ENCODE measurements around the gene RHBDD1.

RHBDD1 gene

DNA sequence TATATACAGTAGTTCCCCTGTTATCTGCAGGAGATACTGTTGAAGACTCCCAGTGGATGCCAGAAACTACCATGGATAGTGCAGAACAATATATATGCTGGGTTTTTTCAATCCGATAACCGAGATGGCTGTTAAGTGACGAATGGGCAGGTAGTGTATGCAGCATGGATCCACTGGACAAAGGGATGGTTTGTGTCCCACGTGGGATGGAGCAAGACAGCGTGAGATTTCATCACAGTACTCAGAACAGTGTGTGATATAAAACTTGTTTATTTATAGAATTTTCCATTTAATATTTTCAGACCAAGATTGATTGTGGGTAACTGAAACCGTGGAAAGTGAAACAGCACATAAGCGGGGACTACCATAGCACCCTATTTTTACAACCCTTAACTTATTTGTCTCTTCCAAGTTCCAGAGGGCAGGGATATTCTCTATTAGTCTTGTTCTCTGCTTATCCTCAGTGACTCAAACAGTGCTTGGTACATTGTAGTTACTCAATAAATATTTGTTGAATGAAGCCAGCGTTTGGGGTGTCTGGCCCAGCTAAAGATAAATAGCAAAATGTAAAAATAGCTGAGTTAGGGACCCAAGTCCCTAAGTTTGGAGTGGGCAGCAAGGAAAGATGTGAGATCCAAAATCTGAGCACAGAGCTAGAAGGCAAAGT is 50.0 kb downstream of the RHBDD1 start:
- no peak for DNase-seq (ENCODE audit: low read depth in 2 of 2)

DNA sequence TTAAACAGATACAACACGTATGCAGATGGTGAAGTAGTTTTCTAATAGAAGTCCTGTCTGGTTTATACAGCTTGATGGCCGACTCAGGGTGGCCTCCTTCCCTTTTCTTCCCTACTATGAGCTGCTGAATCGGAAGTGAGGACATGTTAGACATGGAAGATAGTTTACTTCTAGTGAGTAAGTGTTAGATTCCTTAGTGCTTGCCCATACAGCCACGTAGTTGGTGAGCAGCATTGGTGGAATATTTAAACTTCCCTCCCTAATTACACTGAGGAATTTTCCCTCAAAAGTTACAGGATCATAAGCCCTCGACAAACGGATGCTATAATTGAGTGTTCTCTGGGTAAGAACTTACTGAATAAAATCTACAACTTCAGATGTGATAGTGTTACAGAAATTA is 52.1 kb downstream of the RHBDD1 start:
- peak; percentile 54 to 57 for DNase-seq (ENCODE audit: low read depth in 2 of 2)

- DNase-seq (ENCODE audit: low read depth in 2 of 2), result no peak
Observed at GRCh38 chr2:226888378-226888965, 52.6 kb downstream of the RHBDD1 start.

DNA sequence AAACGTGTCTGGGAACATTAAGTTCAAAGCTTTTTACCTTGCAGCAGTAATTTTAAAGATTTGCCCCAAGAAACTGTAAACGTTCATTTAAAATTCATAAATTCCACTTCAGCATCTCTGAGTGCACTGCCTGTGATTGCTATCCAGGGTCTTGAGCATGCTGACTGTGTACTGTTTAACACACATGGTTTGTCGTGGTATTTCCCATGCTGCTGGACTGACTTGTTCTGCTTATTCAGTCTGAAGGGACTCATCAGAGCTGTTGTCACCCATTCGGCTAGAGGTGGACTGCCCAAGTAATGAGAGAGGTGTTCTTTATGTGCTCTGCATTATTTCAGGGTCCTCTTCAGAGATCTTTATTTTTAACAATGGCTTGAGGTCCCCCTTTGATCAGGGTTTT is 53.1 kb downstream of the RHBDD1 start:
- DNase-seq (ENCODE audit: low read depth in 2 of 2), result no peak

GRCh38 chr2:226890286-226890685 is 54.4 kb downstream of the RHBDD1 start:
- no peak for DNase-seq (ENCODE audit: low read depth in 2 of 2)

DNA sequence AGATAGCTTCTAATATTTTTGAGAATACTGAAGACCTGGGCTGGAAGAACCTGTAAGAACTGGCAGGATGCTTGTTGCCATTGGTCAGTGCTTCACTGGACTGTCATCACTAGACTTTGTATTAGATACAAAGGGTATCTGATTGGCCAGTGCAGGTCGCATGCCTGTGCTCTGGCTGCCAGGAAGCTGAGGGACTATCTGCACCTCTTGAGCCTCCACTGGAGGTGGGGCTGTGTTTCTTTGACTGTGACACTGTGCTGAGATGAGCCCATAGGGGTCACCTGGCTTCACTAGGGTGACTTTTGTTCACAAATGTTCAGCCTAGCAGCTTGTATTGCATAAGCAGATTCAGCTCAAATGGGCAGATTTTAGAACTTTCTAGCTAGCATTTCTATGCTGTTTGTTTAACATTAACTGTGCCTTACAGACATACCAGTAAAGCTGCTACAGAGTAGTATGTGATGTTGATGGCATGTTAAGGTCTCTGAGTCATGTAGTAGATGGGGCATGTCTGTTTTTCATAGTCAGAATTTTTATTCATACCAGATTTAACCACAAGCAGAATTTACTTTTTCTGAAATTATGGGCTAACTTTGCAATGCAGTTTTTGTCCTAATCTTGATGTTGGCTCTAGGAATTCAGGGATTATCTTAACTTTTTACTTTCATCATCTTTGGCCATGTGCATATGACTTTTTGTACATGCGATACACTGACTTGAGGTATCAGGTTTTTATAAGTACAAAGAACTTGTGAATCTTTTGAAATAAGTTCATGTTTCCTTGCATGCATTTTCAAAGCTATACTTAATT is 56.1 kb downstream of the RHBDD1 start:
- peak; percentile 87 to 88 for DNase-seq (ENCODE audit: low read depth in 2 of 2)

- peak in 1 of 2 experiments; percentile 40 for DNase-seq (ENCODE audit: low read depth in 2 of 2)
Observed at GRCh38 chr2:226892729-226893128, 56.9 kb downstream of the RHBDD1 start.

GRCh38 chr2:226893216-226893615 is 57.4 kb downstream of the RHBDD1 start:
- peak; percentile 98 to 99 for DNase-seq (ENCODE audit: low read depth in 2 of 2)

DNA sequence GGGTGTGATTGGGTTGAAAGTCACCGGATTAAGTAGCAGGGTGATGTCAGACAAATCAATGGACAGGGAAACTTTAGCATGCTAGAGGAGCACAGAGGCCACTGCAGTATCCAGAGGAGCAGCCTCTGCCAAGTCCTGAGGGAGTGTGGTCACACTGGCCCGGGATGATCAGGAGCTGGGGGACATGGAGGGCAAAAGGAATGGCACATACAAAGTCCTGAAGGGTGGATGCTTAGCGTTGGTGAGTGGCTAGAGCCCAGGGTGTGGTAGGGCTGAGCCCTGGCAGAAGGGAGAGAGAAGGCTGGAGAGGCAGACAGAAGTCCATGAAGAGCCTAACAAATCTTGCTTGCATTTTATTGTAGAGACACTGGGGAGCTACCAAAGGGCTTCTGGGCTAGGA is 58.9 kb downstream of the RHBDD1 start:
- DNase-seq (ENCODE audit: low read depth in 2 of 2), result no peak

DNA sequence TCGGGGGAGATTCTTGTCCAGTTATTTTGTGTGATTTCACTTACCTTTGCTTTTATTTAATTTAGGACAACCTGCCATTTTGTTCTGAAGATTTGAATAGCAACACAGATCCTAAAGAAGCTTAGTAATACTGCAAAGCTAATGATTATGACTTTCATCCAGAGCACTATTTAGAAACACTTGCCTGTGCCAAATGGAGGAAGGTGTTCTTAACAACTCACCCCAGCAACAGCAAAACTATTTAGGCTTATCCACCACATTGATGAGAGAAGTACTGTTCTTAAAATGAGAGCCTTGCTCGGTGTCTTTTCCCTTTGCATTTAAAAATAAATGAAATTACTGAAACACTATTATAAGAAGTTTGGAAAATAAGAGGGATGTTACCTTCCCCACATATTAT is 59.7 kb downstream of the RHBDD1 start:
- no peak for DNase-seq (ENCODE audit: low read depth in 2 of 2)

- no peak for DNase-seq (ENCODE audit: low read depth in 2 of 2)
Observed at GRCh38 chr2:226898121-226898520, 62.3 kb downstream of the RHBDD1 start.

DNA sequence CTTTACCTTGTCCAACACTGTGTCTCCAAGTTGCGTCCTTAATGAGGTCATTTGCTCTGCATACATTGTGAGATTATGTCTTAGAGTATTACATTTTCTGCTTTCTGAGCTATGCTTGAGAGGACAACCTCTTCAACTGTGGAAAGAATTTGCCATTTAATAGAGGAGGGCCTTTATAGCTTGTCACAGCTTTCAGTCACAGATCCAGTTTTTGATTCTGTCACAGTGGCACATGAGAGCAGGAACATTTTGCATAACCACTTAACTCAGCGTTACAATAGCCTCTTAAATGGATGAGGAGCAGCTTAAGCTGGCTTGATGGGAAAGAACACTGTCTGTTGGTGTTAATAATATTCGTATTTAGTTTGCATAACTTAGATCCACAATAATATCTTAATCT is 63.0 kb downstream of the RHBDD1 start:
- no peak for DNase-seq (ENCODE audit: low read depth in 2 of 2)

- no peak for DNase-seq (ENCODE audit: low read depth in 2 of 2)
Observed at GRCh38 chr2:226902041-226902966, 66.5 kb downstream of the RHBDD1 start.

- peak; percentile 48 to 50 for DNase-seq (ENCODE audit: low read depth in 2 of 2)
Observed at GRCh38 chr2:226903179-226903578, 67.3 kb downstream of the RHBDD1 start.

DNA sequence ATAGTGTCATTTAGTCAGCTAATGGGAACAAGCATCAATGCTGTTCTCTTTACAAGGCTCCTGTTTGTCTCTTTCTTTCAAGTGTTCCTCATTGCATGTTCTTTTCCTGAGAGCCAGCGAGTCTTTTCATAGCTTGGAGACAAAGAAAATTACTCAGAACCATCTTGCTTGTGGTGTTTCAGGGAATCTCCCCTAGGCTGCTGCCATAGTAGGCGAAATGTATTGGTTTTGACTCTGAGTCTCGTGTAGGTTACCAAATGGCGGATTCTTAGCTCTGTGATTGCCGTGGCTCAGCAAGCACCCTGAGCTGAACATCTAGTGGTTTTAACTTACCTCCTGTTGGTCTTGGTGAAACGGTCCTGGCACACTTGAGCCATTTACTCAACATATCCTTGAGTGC is 68.7 kb downstream of the RHBDD1 start:
- no peak for DNase-seq (ENCODE audit: low read depth in 2 of 2)

DNA sequence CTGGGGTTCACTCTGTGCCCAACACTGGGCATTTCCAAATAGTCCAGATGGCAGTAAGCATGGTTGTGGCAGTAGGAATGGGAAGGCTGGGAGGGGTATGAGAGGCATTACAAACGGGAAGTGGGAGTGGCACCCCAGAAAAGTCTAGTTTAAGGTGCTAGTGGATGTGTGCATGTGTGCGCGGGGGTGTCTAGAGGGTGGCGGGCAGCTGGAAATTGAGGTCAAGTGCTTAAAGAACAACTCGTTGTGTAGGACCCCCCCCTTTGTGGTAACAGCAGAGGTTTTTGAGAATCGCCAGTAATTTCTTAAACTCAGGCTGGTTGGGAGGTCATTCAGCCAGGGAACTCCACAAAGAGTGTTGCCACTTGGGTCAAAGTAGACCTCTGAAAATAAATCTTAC is 69.9 kb downstream of the RHBDD1 start:
- no peak for DNase-seq (ENCODE audit: low read depth in 2 of 2)

DNA sequence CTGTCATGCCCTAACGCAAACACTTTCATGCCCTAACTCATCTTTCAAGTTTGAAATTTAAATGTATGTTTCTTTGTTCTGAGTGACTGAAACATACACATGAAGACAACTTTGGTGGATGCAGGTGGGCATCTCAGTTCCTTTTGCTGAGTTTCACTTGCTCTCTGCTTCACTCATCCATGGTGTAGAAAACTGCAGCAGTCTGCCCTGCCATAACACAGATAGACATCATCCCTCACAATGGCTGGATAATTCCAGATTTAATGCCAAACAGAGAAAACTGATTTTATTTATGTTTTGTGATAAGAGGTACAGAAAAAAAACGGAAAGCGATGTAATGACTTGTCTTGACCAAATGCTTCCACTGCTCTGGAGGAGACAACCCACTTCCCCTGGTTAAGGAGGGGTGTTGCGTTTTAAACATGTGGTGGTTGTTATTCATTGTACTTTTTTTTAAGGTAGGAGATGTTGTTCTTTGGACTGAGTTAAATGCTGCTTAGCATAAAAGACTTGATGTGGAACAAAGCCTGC is 70.4 kb downstream of the RHBDD1 start:
- no peak for DNase-seq (ENCODE audit: low read depth in 2 of 2)

DNA sequence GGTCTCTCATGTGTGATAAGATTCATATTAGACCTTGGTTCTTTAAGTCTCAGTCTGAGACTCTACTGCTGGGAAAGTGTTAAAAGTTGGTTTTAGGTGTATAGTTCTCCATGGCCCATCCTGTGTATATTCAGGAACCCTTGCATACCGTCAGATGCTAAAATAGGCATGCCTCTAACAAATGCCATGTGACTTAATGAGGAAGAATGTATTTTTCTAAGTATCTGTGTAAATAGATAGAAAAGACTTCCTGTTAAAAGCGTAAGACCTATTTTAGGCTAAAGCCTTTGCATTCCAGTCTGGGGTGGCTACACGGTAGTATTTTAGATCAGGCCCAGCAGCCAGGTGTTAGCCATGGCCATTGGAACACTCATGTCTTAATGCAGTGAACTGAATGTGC is 73.3 kb downstream of the RHBDD1 start:
- DNase-seq (ENCODE audit: low read depth in 2 of 2), result no peak

GRCh38 chr2:226909836-226910235 is 74.0 kb downstream of the RHBDD1 start:
- no peak for DNase-seq (ENCODE audit: low read depth in 2 of 2)

DNA sequence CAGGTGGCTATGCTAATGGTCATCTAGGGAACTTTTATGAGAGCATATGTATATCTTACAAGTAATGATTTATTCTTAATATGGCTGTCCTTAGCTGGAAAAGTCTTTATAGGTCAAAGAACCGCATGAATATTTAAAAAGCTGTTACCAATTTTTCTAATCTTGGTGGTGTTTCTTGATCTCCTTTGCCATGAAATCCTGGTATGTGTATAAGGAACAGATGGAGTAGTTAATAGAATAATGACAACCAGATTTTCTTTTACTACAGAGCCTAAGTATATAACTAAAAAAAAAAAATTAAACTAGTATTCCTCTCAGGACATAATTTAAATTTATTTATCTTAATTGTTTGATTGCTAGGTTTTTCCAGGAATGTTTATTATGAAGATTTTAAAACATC is 74.5 kb downstream of the RHBDD1 start:
- DNase-seq (ENCODE audit: low read depth in 2 of 2), result no peak

DNA sequence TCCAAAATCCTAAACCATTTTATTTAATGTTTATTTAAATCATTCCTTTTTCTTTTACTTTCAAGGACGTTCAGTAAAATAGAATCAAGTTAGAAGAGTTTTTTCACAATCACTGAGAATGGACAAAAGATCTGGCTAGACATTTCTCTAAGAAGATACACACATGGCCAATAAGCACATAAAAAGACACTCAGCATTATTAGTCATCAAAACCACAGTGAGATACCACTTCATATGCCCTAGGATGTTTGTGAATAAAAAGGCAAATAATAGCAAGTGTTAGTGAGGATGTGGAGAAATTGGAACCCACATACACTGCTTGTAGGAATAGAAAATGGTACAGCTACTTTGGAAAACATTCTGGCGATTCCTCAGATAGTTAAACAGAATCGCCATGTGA is 76.1 kb downstream of the RHBDD1 start:
- no peak for DNase-seq (ENCODE audit: low read depth in 2 of 2)

DNA sequence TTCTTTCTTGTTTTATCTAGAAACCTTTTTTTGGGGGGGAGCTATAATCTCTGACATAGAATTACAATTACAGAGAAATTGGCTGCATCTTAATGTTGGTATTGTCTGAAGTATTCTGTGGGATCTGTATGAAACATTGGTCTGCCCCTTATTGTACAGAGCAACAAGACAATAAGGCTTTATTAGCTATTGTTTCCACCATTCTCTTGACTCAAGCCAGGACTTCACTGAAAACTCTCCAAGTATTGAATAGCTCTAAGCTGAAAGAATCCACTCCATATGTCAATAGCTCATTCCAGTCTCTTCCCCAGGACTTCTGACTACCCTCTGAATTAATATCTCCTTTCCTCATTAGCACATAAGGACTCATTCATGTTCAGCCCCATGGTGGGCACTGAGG is 77.8 kb downstream of the RHBDD1 start:
- DNase-seq (ENCODE audit: low read depth in 2 of 2), result no peak

Measured in fibroblast of skin of left quadriceps (primary cell).